ENCODE measurements around the gene CYP2C18.

GRCh38 chr10:94747838-94748237 lies 64.3 kb downstream of the CYP2C18 start:
- TF ChIP-seq, protein P1, sequence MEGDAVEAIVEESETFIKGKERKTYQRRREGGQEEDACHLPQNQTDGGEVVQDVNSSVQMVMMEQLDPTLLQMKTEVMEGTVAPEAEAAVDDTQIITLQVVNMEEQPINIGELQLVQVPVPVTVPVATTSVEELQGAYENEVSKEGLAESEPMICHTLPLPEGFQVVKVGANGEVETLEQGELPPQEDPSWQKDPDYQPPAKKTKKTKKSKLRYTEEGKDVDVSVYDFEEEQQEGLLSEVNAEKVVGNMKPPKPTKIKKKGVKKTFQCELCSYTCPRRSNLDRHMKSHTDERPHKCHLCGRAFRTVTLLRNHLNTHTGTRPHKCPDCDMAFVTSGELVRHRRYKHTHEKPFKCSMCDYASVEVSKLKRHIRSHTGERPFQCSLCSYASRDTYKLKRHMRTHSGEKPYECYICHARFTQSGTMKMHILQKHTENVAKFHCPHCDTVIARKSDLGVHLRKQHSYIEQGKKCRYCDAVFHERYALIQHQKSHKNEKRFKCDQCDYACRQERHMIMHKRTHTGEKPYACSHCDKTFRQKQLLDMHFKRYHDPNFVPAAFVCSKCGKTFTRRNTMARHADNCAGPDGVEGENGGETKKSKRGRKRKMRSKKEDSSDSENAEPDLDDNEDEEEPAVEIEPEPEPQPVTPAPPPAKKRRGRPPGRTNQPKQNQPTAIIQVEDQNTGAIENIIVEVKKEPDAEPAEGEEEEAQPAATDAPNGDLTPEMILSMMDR (IDR thresholded peaks at IDR 0.05): no peak
- TF ChIP-seq POLR2A (IDR thresholded peaks at IDR 0.05): no peak
